Subcutaneous abdominal adipose tissue (tissue), 5 donors: Measurements from ENCODE around the gene MYH6.

Experiments used
- H3K27ac ChIP-seq: one replicate; pipeline ENCODE4 v1.7.0; 2013; ENCODE audit warnings: low read depth, mild to moderate bottlenecking, inconsistent platforms, low read length, moderate library complexity
- H3K27me3 ChIP-seq, 5 donors: one replicate each; pipeline ENCODE4 v1.7.0; 2013; ENCODE audit warnings: low read length in 5 of 5, inconsistent platforms in 1 of 5; ENCODE audit not compliant: control insufficient read depth in 5 of 5, insufficient read depth in 4 of 5
- H3K36me3 ChIP-seq, 5 donors: one replicate each; pipeline ENCODE4 v1.7.0; 2013; ENCODE audit warnings: low read length in 5 of 5; ENCODE audit not compliant: control insufficient read depth in 5 of 5, insufficient read depth in 5 of 5
- H3K4me1 ChIP-seq, 5 donors: one replicate each; pipeline ENCODE4 v1.7.0; 2013; ENCODE audit warnings: low read length in 5 of 5, mild to moderate bottlenecking in 3 of 5, moderate library complexity in 1 of 5; ENCODE audit not compliant: control insufficient read depth in 5 of 5, insufficient read depth in 5 of 5
- H3K4me3 ChIP-seq, 5 donors: one replicate each; pipeline ENCODE4 v1.7.0; 2013; ENCODE audit warnings: low read length in 5 of 5, low read depth in 1 of 5
- H3K9ac ChIP-seq, 5 donors: one replicate each; pipeline ENCODE4 v1.7.0; 2013; ENCODE audit warnings: low read length in 5 of 5, mild to moderate bottlenecking in 4 of 5, moderate library complexity in 3 of 5
- H3K9me3 ChIP-seq, 5 donors: one replicate each; pipeline ENCODE4 v1.7.0; 2013; ENCODE audit warnings: low read length in 5 of 5; ENCODE audit not compliant: control insufficient read depth in 5 of 5
- donor health status: healthy.
- donor health status: healthy.
- donor health status: healthy.
- donor health status: healthy.
- donor health status: healthy.

The MYH6 gene

DNA sequence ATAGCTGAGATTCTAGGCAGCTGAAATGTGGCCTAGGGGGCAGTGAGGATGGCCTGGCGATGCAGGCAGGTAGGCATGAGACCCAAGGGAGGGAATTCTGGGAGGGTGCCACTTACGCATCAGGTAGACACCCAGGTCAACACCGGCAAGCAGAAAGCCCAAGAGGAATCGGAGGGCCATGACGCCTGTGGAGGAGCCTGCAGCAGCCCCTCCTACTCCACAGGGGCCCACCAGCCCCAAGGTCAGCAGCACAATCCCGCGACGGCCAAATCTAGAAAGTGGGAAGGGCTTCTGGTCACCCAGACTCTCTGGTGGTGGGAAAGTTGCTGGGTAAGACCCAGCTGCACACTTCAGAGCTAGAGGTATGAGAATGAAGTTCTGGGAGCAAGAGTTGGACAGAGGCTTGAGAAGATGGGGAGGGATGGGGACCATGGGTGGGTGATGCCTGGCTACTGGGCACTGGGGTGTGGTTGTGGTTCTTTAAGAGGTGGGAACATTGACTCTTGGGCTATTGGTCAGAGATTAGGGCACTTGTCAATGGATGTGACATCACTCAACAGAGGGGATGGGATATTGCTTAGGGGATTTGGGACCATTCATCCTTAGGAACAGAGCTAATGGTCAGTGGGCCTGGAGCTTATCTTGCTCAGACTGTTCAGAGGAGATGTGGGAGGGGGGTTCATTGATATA is 58.8 kb downstream of the MYH6 start:
- H3K36me3 ChIP-seq = no peaks in the 10 kb centered on the region
- H3K4me1 ChIP-seq = peaks cover 2 to 18% (median 17%) of the 10 kb centered on the region in 5 donors
- H3K4me3 ChIP-seq = no peak overlapping the region
- no peaks in the 10 kb centered on the region for H3K9me3 ChIP-seq
- H3K27ac ChIP-seq = no peak overlapping the region
- peaks cover 2 to 20% (median 10%) of the 10 kb centered on the region in 5 donors for H3K27me3 ChIP-seq
- H3K9ac ChIP-seq = no peak overlapping the region

DNA sequence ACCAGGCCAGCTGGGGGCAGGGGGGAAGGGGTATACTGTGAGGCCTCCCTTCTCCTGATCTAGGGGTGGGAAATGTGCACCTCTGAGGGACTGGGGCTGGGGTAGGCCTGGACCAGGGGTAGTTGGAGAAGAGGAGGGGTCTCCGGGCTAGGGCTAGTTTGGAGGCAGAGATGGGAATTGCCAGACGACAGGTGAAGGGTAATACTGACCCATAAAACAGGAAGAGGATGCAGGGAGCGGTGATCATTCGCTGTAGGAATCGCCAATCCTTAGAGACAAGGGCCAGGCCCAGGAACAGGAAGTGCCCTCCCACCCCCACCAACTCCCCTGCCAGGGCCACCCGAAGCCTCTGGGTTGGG is 59.8 kb downstream of the MYH6 start:
- H3K4me1 ChIP-seq = peaks cover 2 to 18% (median 17%) of the 10 kb centered on the region in 5 donors
- no peaks in the 10 kb centered on the region for H3K36me3 ChIP-seq
- H3K9ac ChIP-seq = no peak overlapping the region
- peaks cover 2 to 20% (median 10%) of the 10 kb centered on the region in 5 donors for H3K27me3 ChIP-seq
- no peak overlapping the region for H3K4me3 ChIP-seq
- H3K27ac ChIP-seq = no peak overlapping the region
- no peaks in the 10 kb centered on the region for H3K9me3 ChIP-seq

DNA sequence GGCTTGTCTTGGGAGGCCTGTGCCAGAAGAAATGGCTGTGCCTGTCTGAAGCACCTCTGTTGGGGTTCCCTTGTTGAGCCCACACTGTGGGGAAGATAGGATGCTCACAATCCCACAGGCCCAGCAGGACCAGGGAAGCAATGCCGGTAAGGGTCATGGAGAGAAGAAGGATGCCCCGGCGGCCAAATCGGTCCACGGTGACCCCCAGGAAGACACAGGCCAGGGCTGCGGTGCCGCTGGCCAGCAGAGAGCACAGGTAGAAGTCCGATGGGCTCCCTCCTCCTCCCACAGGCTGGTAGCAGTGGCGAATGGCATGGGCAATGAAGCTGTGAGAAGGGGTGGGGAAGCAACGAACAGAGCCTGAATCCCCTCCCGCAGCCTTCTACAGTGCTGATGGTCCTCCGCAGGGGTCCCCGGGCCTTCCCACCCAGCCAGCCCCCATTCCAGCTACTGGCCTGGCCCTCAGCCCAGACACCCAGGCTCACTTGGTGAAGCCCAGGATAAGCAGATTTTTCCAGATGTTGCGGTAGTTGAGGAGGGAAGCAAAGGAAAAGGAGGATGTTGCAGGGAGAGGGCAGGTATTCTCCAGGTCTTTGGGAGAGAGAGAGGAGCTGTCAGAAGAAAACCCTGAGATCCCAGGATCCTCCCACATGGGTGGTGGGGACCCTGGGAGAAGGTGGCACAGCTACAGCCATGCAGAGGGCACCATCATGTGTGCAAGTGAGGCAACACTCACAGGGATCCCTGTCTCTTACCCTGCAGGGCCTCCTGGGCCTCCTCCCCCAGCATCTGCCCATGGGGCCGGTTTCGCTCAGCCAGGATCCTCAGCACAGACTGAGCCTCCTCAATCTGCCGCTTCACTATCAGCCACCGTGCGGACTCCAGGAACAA is 60.4 kb downstream of the MYH6 start:
- Histone ChIP-seq H3K27me3 (peaks cover 2 to 20% (median 10%) of the 10 kb centered on the region in 5 donors), H3K9ac (no peak overlapping the region), H3K4me3 (no peak overlapping the region), H3K27ac (no peak overlapping the region), H3K9me3 (no peaks in the 10 kb centered on the region), H3K36me3 (no peaks in the 10 kb centered on the region), H3K4me1 (peaks cover 0 to 12% (median 11%) of the 10 kb centered on the region in 5 donors)

DNA sequence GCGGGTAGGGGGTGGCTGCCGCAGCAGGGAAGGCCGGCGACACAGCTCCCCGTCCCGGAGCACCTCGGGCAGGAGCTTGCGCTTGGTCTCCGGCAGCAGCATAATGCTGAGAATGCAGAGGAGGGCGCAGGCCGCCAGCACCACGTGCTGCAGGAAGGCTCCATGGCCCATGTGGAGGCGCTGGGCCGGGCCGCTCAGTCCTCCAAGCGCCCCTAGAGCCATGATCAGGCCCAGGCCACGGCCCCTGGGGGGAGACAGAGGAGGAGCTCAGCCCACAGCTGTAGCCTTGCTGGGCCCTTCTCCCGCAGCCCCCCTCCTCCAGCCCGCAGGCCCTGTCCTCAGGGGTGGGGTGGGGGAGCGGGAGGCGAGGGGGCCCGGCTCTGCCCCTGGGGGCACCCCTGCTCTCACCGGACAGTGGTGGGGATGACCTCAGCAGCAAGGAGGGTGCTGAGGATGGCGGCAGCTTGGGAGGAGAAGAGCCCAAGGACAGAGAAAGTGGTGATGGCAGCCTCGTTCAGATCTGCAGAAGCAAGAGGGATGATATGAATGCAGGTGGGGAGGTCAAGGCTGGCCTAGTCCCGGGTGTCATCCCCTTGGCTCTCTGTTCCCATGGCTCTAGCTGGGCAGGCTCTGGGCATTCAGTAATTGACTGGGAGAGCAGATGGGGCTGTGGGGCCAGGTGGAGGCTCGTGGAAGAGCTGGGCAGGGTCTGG is 61.2 kb downstream of the MYH6 start:
- H3K4me3 ChIP-seq = no peak overlapping the region
- peaks cover 2 to 14% (median 6%) of the 10 kb centered on the region in 5 donors for H3K27me3 ChIP-seq
- no peaks in the 10 kb centered on the region for H3K9me3 ChIP-seq
- peaks cover 0 to 4% (median 3%) of the 10 kb centered on the region in 5 donors for H3K4me1 ChIP-seq
- H3K9ac ChIP-seq = no peak overlapping the region
- H3K36me3 ChIP-seq = no peaks in the 10 kb centered on the region
- no peak overlapping the region for H3K27ac ChIP-seq

DNA sequence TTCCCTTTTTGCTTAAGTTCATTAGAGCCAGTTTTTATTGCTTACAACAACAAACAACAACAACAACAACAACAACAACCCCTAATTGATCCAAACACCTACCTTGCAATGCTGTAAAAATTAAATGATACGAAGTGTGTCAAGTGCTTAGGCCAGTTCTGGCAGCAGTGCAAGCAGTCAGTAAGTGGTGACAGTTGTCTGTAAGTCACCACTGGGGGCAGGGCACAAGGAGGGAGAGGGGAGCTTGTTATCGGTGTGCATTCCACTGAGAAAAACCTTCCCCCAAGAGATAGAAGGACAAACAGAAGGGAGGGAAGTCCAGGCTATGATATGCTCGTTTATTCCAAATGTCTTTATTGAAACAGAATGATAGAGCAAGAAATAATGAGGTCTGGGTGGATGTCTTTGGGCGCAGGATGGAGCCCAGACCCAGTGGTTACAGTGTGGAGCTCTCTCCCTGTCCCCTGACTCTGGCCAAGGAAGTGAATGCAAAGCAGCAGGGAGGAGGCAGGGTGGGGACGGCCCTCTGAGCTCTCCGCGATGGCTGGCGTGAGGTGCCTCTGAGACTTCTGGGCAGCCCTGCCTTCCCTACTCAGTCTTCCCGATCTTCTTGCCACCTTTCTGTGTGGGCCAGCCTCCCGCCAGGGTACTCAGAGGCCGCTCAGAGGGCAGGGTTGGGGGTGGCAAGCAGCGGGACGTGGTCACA is 61.9 kb downstream of the MYH6 start:
- Histone ChIP-seq H3K9me3 (no peaks in the 10 kb centered on the region), H3K4me1 (no peaks in the 10 kb centered on the region), H3K36me3 (no peaks in the 10 kb centered on the region), H3K27ac (no peak overlapping the region), H3K9ac (no peak overlapping the region), H3K27me3 (peaks cover 0 to 7% (median 0%) of the 10 kb centered on the region in 5 donors), H3K4me3 (no peak overlapping the region)

DNA sequence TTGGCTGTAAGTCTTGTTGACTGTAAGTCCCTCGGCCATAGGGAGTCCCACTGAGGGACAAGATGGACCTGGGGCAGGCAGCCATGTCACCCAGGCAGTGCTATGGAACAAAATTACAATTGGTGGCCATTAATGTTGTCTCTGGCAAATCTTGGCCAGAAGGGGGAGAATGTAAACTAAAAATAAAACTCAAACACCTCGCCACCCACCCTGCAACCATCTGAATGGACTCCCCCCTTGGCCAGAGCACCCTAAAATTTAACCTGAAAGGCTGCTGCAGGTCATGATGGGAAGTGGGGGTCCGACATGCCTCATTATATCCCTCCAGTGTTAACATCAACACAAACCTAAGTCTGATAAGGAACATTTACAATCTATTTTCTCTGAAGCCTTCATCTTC is 63.6 kb downstream of the MYH6 start:
- Histone ChIP-seq H3K9me3 (no peaks in the 10 kb centered on the region), H3K4me3 (no peak overlapping the region), H3K27me3 (peaks cover 0 to 3% (median 0%) of the 10 kb centered on the region in 5 donors), H3K4me1 (no peaks in the 10 kb centered on the region), H3K27ac (no peak overlapping the region), H3K9ac (no peak overlapping the region), H3K36me3 (no peaks in the 10 kb centered on the region)

DNA sequence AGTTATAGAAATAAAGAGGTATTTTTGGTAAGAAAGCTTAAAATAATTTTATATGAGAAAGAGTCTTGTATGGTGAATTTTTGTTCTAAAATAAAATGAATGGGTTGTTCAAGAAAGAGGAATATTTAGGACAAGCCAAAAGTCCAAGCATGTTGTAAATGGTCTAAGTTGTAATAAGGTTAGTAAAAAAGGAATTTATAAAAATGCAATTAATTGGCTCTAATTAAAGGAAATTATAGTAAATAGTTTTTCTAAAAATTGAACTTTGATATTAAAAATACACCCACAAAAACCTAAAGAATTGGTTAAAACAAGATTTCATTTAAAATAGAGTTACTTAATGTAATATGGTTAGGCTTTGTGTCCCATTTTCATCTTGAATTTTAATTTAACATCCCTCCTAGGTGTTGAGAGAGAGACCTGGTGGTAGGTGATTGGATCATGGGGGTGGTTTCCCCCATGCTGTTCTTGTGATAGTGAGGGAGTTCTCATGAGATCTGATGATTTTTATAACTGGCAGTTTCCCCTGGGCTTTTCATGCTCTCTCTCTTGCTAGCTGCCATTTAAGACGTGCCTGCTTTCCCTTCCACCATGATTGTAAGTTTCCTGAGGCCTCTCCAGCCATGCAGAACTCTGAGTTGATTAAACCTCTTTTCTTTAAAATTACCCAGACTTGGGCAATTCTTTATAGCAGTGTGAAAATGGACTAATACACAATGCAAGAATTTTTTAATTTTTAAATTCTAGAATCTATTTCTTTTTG is 68.4 kb downstream of the MYH6 start:
- H3K4me3 ChIP-seq = no peak overlapping the region
- H3K9ac ChIP-seq = no peak overlapping the region
- no peak overlapping the region for H3K27ac ChIP-seq
- no peaks in the 10 kb centered on the region for H3K36me3 ChIP-seq
- peaks cover 0 to 1% (median 0%) of the 10 kb centered on the region in 5 donors for H3K27me3 ChIP-seq
- H3K9me3 ChIP-seq = no peaks in the 10 kb centered on the region
- no peaks in the 10 kb centered on the region for H3K4me1 ChIP-seq

DNA sequence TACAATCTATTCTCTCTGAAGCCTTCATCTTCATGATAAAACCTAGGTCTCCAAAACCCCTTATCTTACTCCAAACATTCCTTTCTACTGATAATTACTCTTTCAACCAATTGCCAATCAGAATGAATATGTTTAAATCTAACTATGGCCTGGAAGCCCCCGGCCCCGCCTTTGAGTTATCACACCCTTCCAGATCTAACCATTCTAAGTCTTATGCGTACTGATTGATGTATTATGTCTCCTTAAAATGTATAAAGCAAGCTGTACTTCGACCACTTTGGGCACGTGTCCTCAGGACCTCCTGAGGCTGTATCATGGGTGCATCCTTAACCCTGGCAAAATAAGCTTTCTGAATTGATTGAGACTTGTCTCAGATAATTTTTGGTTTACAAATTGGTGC is 72.5 kb downstream of the MYH6 start:
- peaks cover 0 to 3% (median 0%) of the 10 kb centered on the region in 5 donors for H3K27me3 ChIP-seq
- no peaks in the 10 kb centered on the region for H3K36me3 ChIP-seq
- H3K4me1 ChIP-seq = no peaks in the 10 kb centered on the region
- no peak overlapping the region for H3K9ac ChIP-seq
- H3K4me3 ChIP-seq = no peak overlapping the region
- H3K27ac ChIP-seq = no peak overlapping the region
- H3K9me3 ChIP-seq = no peaks in the 10 kb centered on the region
